OCI-LY3 (cell line): Measurements from ENCODE around the gene CAMTA1.

ENCODE experiments used
- H2AFZ ChIP-seq: fragments of 200-600, 300-600 bp; shearing (Covaris generic); 2 replicates; pipeline ENCODE4 v1.6.0; 2014; ENCODE audit warnings: antibody characterized with exemption, low read depth, low read length
- H3K27ac ChIP-seq: fragments of 200-600, 300-600 bp; sonication (generic); 2 replicates; pipeline ENCODE4 v1.5.1; 2014; ENCODE audit warnings: mild to moderate bottlenecking, low read length, moderate library complexity, mixed read lengths
- H3K27me3 ChIP-seq: fragments of 200-600, 300-600 bp; sonication (generic); 2 replicates; pipeline ENCODE4 v1.6.1; 2014; ENCODE audit warnings: low read depth, low read length, mixed read lengths
- H3K36me3 ChIP-seq: fragments of 200-600, 300-600 bp; sonication (generic); replicated peaks from 2 replicates; pipeline ENCODE3; 2014; ENCODE audit warnings: low read depth, low read length, mixed read lengths
- H3K4me1 ChIP-seq: fragments of 300-600, 200-600 bp; sonication (generic); 2 replicates; pipeline ENCODE4 v1.6.1; 2014; ENCODE audit warnings: low read length, mixed read lengths
- H3K4me2 ChIP-seq: fragments of 200-600, 300-600 bp; sonication (generic); 2 replicates; pipeline ENCODE4 v1.6.1; 2014; ENCODE audit warnings: low read length, mixed read lengths
- H3K4me3 ChIP-seq: fragments of 300-600, 200-600 bp; sonication (generic); 2 replicates; pipeline ENCODE4 v1.5.1; 2014; ENCODE audit warnings: antibody characterized with exemption, mild to moderate bottlenecking, low read length, moderate library complexity
- H3K79me2 ChIP-seq: fragments of 300-600, 200-600 bp; shearing (Covaris generic); 2 replicates; pipeline ENCODE4 v1.6.1; 2014; ENCODE audit warnings: mild to moderate bottlenecking, low read length, mixed read lengths
- H3K9ac ChIP-seq: fragments of 300-600, 200-600 bp; shearing (Covaris generic); 2 replicates; pipeline ENCODE4 v1.6.0; 2014; ENCODE audit warnings: mild to moderate bottlenecking, low read length, moderate library complexity
- H3K9me3 ChIP-seq: fragments of 200-600, 300-600 bp; shearing (Covaris generic); 2 replicates; pipeline ENCODE4 v1.6.1; 2014; ENCODE audit warnings: low read length, mixed read lengths; ENCODE audit not compliant: insufficient read depth
- H4K20me1 ChIP-seq: fragments of 200-600, 300-600 bp; sonication (generic); 2 replicates; pipeline ENCODE4 v1.6.1; 2016; ENCODE audit warnings: low read length, mixed read lengths; ENCODE audit not compliant: insufficient read depth
- EZH2phosphoT487 ChIP-seq: fragments of 200-600 bp; shearing (Covaris generic); IDR thresholded peaks from 2 replicates; pipeline ENCODE4 v1.6.1; 2018; ENCODE audit warnings: antibody characterized with exemption, mixed run types, low read depth
- TF ChIP-seq, protein P1 (sequence below): fragments of 200-600, 300-600 bp; sonication (generic); IDR thresholded peaks from 2 replicates; pipeline ENCODE4 v1.5.1; 2014; ENCODE audit warnings: antibody characterized with exemption, low read length, low read depth

Gene CAMTA1

DNA sequence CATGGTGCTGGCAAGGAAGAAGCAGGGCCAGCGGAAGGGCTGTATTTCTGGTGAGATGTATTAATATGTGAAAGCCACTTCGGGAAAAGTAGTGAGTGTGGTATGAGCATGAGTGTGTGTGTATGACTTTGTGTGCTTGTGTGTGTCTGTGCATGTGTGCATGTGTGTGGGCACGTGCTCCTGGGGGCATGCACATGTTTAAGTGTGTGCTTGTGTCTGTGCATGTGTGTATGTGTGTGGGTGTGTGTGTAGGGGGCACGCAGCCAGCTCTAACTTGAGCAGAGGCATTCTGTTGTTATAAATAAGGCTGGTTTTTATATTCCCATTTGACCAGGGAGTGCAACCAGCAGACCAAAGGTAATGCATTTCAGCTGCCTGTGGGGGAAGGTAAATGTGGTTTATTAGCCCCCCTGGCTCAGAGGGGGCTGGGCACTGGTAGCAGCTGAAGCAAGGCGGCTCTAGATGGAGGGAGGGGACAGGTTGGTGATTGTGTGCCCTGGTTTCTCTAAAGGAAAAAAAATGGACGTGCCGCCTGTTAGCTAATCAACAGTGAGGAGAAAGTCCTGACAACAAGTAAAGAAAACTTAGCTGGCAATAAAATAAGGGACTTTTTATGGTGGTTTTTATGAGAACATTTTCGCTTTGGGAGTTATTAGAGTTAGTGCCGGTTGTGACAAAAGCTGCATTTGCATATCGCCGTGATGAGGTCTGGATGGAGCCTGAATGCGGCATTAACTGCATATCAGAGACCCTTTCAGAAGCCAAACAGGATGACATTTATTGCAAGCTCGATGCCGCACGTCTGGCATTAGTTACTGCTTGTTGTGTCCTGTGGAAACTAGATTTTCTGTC is 180.1 kb downstream of the CAMTA1 start:
- Histone ChIP-seq H4K20me1 (no peaks in the 10 kb centered on the region), H3K4me1 (no peaks in the 10 kb centered on the region), H2AFZ (no peak overlapping the region), H3K4me3 (no peak overlapping the region), H3K36me3 (no peaks in the 10 kb centered on the region), H3K9ac (no peak overlapping the region), H3K9me3 (no peaks in the 10 kb centered on the region), H3K4me2 (no peak overlapping the region), H3K79me2 (no peaks in the 10 kb centered on the region), H3K27me3 (no peaks in the 10 kb centered on the region), H3K27ac (no peak overlapping the region)
- TF ChIP-seq EZH2phosphoT487, result no peak
- TF ChIP-seq, protein P1, sequence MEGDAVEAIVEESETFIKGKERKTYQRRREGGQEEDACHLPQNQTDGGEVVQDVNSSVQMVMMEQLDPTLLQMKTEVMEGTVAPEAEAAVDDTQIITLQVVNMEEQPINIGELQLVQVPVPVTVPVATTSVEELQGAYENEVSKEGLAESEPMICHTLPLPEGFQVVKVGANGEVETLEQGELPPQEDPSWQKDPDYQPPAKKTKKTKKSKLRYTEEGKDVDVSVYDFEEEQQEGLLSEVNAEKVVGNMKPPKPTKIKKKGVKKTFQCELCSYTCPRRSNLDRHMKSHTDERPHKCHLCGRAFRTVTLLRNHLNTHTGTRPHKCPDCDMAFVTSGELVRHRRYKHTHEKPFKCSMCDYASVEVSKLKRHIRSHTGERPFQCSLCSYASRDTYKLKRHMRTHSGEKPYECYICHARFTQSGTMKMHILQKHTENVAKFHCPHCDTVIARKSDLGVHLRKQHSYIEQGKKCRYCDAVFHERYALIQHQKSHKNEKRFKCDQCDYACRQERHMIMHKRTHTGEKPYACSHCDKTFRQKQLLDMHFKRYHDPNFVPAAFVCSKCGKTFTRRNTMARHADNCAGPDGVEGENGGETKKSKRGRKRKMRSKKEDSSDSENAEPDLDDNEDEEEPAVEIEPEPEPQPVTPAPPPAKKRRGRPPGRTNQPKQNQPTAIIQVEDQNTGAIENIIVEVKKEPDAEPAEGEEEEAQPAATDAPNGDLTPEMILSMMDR, result no peak

DNA sequence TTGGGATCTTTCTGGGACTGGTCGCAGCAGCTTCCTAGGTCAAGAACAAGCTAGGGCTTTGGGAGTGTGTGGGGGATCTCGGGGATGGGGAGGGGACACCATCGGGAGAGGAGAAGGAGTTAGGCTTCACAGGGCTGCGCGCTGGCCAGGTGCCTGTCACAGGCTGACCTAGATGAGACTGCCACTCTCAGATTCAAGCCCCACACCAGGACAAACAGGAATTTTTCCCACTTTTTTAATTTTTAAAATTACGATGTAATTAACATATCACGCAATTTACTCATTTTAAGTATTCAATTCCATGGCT is 180.6 kb downstream of the CAMTA1 start:
- H3K4me3 ChIP-seq, result no peak overlapping the region
- no peaks in the 10 kb centered on the region for H3K27me3 ChIP-seq
- H3K79me2 ChIP-seq, result no peaks in the 10 kb centered on the region
- H3K9me3 ChIP-seq, result no peaks in the 10 kb centered on the region
- H3K27ac ChIP-seq, result no peak overlapping the region
- no peaks in the 10 kb centered on the region for H4K20me1 ChIP-seq
- no peaks in the 10 kb centered on the region for H3K4me1 ChIP-seq
- no peak overlapping the region for H2AFZ ChIP-seq
- TF ChIP-seq, protein P1, result no peak
- TF ChIP-seq EZH2phosphoT487, result no peak
- H3K9ac ChIP-seq, result no peak overlapping the region
- no peaks in the 10 kb centered on the region for H3K36me3 ChIP-seq
- no peak overlapping the region for H3K4me2 ChIP-seq

DNA sequence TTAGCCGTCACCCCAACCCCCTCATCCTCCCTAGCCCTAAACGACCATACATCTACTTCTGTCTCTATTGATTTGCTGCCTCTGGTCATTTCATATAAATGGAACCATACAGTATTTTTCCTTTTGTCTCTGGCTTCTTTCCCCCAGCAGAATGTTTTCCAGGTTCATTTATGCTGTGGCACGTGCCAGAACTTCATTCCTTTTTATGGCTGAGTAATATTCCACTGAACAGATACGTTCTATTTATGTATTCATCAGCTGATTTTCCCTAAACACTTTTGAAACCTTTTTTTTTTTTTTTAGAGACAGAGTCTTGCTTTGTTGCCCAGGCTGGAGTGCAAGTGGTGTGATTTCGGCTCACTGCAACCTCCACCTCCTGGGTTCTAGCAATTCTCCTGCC is 181.1 kb downstream of the CAMTA1 start:
- no peaks in the 10 kb centered on the region for H3K4me1 ChIP-seq
- H3K36me3 ChIP-seq, result no peaks in the 10 kb centered on the region
- H3K4me3 ChIP-seq, result no peak overlapping the region
- no peaks in the 10 kb centered on the region for H3K79me2 ChIP-seq
- H4K20me1 ChIP-seq, result no peaks in the 10 kb centered on the region
- no peak overlapping the region for H2AFZ ChIP-seq
- no peaks in the 10 kb centered on the region for H3K27me3 ChIP-seq
- TF ChIP-seq EZH2phosphoT487, result no peak
- TF ChIP-seq, protein P1, result no peak
- no peak overlapping the region for H3K9ac ChIP-seq
- no peak overlapping the region for H3K27ac ChIP-seq
- H3K9me3 ChIP-seq, result no peaks in the 10 kb centered on the region
- no peak overlapping the region for H3K4me2 ChIP-seq

DNA sequence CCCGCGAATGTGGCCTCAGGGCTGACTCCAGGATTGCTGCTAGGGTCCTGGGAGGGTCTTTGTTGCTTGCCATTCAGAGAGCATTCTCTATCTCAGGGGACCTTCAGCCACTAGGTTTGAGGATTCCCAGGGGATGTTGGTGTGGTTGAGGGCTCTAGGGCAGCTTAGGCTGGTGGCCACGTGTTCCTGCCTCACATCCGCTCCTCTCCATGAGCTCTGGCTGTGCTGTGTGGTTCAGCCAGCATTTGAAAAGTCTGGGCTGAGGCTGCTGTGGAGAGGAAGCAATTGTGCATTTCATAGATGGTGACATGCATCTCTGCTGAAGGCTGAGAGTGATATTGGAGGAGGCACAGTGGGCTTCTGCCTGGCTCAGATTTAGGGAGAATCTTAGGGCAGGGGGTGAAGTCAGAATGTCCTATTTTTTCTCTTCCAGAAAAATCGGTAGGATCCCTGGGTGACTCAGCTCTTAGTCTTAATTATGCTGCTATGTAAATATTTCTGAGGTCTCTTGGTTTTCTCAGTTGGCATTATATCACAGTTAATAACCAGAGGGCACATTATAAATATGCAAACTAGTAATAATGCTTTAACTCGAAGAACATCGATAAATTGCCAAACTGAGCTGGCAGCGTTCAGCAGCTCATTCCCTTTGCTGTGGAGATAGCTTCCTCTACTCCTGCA is 182.3 kb downstream of the CAMTA1 start:
- Histone ChIP-seq H3K27ac (no peak overlapping the region), H3K79me2 (no peaks in the 10 kb centered on the region), H3K36me3 (no peaks in the 10 kb centered on the region), H3K27me3 (no peaks in the 10 kb centered on the region), H3K4me3 (no peak overlapping the region), H3K4me2 (no peak overlapping the region), H2AFZ (no peak overlapping the region), H3K4me1 (no peaks in the 10 kb centered on the region), H3K9me3 (no peaks in the 10 kb centered on the region), H4K20me1 (no peaks in the 10 kb centered on the region), H3K9ac (no peak overlapping the region)
- TF ChIP-seq, protein P1, result no peak
- TF ChIP-seq EZH2phosphoT487, result no peak
